Kidney epithelial cell (primary cell): Measurements from ENCODE around the gene VSIG2. TPM values are rescaled to one million over a fixed set of nuclear protein-coding genes. Genes with fewer than 3 reads are reported as not detected.

ENCODE experiments used
- DNase-seq: peaks from one replicate; pipeline ENCODE4 v3.0.0-alpha.2; 2010; ENCODE audit warnings: low read depth
- H3K27me3 ChIP-seq: 2 replicates; pipeline ENCODE4 v1.6.0; 2011; ENCODE audit warnings: low read length; ENCODE audit not compliant: control insufficient read depth, insufficient read depth
- H3K36me3 ChIP-seq: 2 replicates; pipeline ENCODE4 v1.5.1; 2011; ENCODE audit warnings: low read length; ENCODE audit not compliant: control insufficient read depth, insufficient read depth
- H3K4me3 ChIP-seq: 2 replicates; pipeline ENCODE4 v1.5.1; 2011; ENCODE audit warnings: low read depth, mild to moderate bottlenecking, control low read depth, low read length
- CTCF ChIP-seq: IDR thresholded peaks from 2 replicates; pipeline ENCODE4 v1.5.1; 2011; ENCODE audit warnings: mild to moderate bottlenecking, moderate library complexity, low read length, control low read depth, inconsistent platforms; ENCODE audit not compliant: insufficient read depth, poor library complexity, severe bottlenecking
- total RNA-seq: library from RNA; depleted of rRNA; stranded (reverse); fragments of >200 nt; gene quantifications from 2 replicates; pipeline ENCODE4 v1.2.3, GENCODE V29; 2015

The VSIG2 gene
- 0.50 TPM in 1 of 2 replicates, not detected in the other for total RNA-seq

GRCh38 chr11:124751741-124752470 lies at the start of gene VSIG2:
Gene VSIG2 (minus strand): TSS chr11:124752255. CDS start chr11:124752137, 118 bp downstream.
- no peak for TF ChIP-seq CTCF
- H3K27me3 ChIP-seq, result peaks cover 25% of the 10 kb centered on the region
- H3K36me3 ChIP-seq, result no peaks in the 10 kb centered on the region
- no peak within 1 kb of the TSS for H3K4me3 ChIP-seq
- no peak for DNase-seq

GRCh38 chr11:124801014-124801413 lies 49.0 kb upstream of the VSIG2 start:
- peak; percentile 14 for DNase-seq
- H3K4me3 ChIP-seq, result peak overlapping the region; percentile 87

GRCh38 chr11:124800226-124800929 lies 48.3 kb upstream of the VSIG2 start, which contains the start of gene MSANTD2:
Gene MSANTD2 (minus strand): TSS chr11:124800406. CDS start chr11:124800380, 26 bp downstream.
- peak within 1 kb of the TSS; percentile 87 for H3K4me3 ChIP-seq
- no peak for TF ChIP-seq CTCF
- no peaks in the 10 kb centered on the region for H3K36me3 ChIP-seq
- peak; percentile 18 for DNase-seq
- no peaks in the 10 kb centered on the region for H3K27me3 ChIP-seq

More at GRCh38 chr11:124801014-124801413, 49.0 kb upstream of the VSIG2 start:
- Histone ChIP-seq H3K27me3 (no peaks in the 10 kb centered on the region), H3K36me3 (no peaks in the 10 kb centered on the region)
- no peak for TF ChIP-seq CTCF

GRCh38 chr11:124799348-124800225 lies 47.5 kb upstream of the VSIG2 start:
- H3K4me3 ChIP-seq, result peak overlapping the region; percentile 87
- no peak for TF ChIP-seq CTCF
- no peaks in the 10 kb centered on the region for H3K36me3 ChIP-seq
- no peaks in the 10 kb centered on the region for H3K27me3 ChIP-seq
- DNase-seq, result no peak

GRCh38 chr11:124798991-124799347 lies 46.9 kb upstream of the VSIG2 start:
- H3K27me3 ChIP-seq, result no peaks in the 10 kb centered on the region
- H3K4me3 ChIP-seq, result peak overlapping the region; percentile 87
- H3K36me3 ChIP-seq, result no peaks in the 10 kb centered on the region
- DNase-seq, result peak; percentile 12
- TF ChIP-seq CTCF, result no peak
